Measurements from ENCODE around the gene CMKLR1.

The CMKLR1 gene

GRCh38 chr12:108338915-108339657 is at the start of gene CMKLR1:
Gene CMKLR1 (minus strand): TSS chr12:108339311. CDS start chr12:108293591, 45,720 bp downstream.
- DNase-seq = no peak

- no peak for DNase-seq
Measured at GRCh38 chr12:108387771-108388170, 48.7 kb upstream of the CMKLR1 start.

GRCh38 chr12:108386709-108387360 is 47.7 kb upstream of the CMKLR1 start:
- no peak for DNase-seq

GRCh38 chr12:108382437-108382801 is 43.3 kb upstream of the CMKLR1 start:
- no peak for DNase-seq

GRCh38 chr12:108381787-108382436 is 42.8 kb upstream of the CMKLR1 start:
- no peak for DNase-seq

GRCh38 chr12:108380382-108380781 is 41.3 kb upstream of the CMKLR1 start:
- DNase-seq = no peak

- no peak for DNase-seq
Measured at GRCh38 chr12:108379823-108380222, 40.7 kb upstream of the CMKLR1 start.

- DNase-seq = no peak
Measured at GRCh38 chr12:108378926-108379325, 39.8 kb upstream of the CMKLR1 start.

GRCh38 chr12:108377260-108377659 is 38.1 kb upstream of the CMKLR1 start:
- no peak for DNase-seq

- no peak for DNase-seq
Measured at GRCh38 chr12:108375986-108376663, 37.0 kb upstream of the CMKLR1 start.

GRCh38 chr12:108374596-108375320 is 35.6 kb upstream of the CMKLR1 start:
- no peak for DNase-seq

GRCh38 chr12:108373111-108373510 is 34.0 kb upstream of the CMKLR1 start:
- no peak for DNase-seq

GRCh38 chr12:108371801-108372344 is 32.8 kb upstream of the CMKLR1 start:
- no peak for DNase-seq

- no peak for DNase-seq
Measured at GRCh38 chr12:108370415-108370814, 31.3 kb upstream of the CMKLR1 start.

- no peak for DNase-seq
Measured at GRCh38 chr12:108369736-108370396, 30.8 kb upstream of the CMKLR1 start.

GRCh38 chr12:108368089-108368488 is 29.0 kb upstream of the CMKLR1 start:
- no peak for DNase-seq

- no peak for DNase-seq
Measured at GRCh38 chr12:108367436-108367835, 28.3 kb upstream of the CMKLR1 start.

- DNase-seq = no peak
Measured at GRCh38 chr12:108365324-108365723, 26.2 kb upstream of the CMKLR1 start.

GRCh38 chr12:108364879-108365278 is 25.8 kb upstream of the CMKLR1 start:
- DNase-seq = no peak

GRCh38 chr12:108363565-108363964 is 24.5 kb upstream of the CMKLR1 start:
- no peak for DNase-seq

- no peak for DNase-seq
Measured at GRCh38 chr12:108363165-108363564, 24.1 kb upstream of the CMKLR1 start.

GRCh38 chr12:108361606-108362005 is 22.5 kb upstream of the CMKLR1 start:
- DNase-seq = no peak
